NCI-H2081 (cell line): Measurements from ENCODE around the gene ZBTB44.
A peak's percentile ranks its signal among the peaks of the same experiment; 100 is the strongest.

ENCODE experiments used
- DNase-seq, 2 experiments: peaks; one replicate each; lab custom pipeline; 2025; lab: John Stamatoyannopoulos, UW

Gene ZBTB44

DNA sequence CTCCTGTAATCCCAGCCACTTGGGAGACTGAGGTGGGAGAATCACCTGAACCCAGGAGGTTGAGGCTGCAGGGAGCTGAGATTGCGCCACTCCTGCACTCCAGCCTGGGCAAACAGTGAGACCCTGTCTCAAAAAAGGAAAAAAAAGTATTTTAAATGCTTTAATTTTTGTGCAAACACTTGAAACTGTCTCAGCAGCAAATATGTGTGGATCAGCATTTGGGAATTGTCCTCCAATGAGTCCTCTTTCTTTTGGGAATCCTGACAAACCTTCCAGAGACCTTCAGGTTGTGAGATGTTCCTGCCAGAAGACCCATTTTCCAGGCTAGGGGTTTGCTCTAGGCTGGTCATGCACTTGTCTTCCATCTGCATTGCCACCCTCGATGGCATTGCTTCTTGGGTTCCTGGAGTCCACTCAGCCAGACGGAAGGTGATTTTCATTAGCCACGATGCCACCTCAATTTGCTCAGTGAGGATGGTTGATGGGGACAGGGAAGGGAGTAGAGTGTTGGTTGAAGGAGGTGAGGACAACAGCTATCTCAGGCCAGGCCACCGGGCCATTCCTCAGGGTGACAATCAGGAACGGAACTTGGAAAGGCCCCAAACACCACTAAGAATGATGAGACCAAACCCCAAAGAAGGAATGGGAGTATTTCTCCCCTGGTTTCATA lies 99.7 kb downstream of the ZBTB44 start:
- no peak for DNase-seq

DNA sequence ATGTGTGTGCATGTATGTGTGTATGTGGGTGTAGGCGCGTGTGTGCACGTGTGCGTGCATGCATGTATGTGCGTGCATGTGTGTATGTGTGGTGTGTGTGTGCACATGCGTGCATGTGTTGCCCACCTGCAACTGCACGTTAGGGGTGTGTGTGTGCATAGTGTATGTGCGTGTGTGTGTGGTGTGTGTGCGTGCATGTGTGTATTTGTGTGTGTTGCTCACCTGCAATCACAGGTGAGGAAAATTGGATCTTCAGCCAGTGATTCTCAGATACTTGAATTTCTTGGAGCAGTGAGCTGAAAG lies 100.8 kb downstream of the ZBTB44 start:
- DNase-seq = no peak

DNA sequence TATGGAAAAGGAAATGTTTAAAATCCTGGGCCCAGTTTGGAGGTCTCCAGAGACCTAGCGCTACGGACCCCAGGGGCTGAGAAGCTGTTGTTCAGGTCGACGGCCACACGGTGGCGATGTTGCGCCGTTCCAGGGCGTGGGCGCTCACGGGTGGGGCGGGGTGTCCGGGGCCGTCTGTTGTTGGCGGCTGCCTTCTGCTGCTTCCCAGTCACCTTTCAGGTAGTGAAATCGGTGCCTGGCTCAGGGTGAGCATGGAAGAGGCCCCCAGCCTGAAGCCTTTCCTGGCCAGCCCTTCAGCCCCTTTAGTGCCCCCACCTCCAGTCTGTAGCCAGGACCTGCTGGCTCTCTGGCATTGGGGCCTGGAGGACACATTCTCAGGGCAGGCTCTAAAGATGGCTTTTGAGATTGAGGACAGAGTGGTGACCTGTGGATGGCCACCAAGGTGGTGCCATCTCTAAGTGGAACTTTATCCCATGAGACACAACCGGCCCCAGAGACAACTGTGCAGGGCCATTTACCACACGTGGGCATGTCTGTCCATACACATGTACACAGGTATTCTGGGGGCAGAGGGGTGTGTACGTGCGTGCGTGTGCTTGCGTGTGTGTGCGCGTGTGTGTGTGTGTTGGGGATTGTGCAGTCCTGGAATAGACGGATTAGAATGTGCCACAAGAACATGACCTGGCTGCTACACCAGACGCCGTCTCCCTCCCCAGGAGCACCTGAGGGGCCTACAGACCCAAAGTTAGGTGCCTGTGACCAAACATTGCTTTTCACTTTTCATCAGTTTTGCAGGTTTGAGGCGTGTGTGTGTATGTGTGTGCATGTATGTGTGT lies 101.4 kb downstream of the ZBTB44 start:
- DNase-seq = peak; percentile 48 to 56

- no peak for DNase-seq
Observed at GRCh38 chr11:130212431-130212961, 102.2 kb downstream of the ZBTB44 start.

- no peak for DNase-seq
Observed at GRCh38 chr11:130211781-130212401, 102.8 kb downstream of the ZBTB44 start.

DNA sequence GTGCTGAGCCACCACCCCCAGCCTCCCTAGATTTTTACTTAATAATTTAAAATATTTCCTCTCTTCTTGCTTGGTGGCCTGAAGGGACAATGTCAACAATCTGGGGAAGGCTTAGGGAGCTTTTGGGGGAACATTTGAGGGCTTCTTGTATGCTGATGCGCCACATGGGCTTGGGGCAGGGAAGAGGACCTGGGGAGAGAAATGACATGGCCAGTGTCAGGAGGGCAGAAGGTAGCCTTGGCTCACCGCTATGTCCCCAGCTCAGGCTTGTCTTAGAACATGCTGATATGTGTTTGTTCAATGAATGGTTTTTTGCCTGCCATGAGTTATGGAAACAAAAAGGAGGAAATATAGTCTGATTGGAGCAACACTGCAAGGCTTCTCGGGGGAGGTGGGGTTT lies 103.6 kb downstream of the ZBTB44 start:
- DNase-seq = no peak

DNA sequence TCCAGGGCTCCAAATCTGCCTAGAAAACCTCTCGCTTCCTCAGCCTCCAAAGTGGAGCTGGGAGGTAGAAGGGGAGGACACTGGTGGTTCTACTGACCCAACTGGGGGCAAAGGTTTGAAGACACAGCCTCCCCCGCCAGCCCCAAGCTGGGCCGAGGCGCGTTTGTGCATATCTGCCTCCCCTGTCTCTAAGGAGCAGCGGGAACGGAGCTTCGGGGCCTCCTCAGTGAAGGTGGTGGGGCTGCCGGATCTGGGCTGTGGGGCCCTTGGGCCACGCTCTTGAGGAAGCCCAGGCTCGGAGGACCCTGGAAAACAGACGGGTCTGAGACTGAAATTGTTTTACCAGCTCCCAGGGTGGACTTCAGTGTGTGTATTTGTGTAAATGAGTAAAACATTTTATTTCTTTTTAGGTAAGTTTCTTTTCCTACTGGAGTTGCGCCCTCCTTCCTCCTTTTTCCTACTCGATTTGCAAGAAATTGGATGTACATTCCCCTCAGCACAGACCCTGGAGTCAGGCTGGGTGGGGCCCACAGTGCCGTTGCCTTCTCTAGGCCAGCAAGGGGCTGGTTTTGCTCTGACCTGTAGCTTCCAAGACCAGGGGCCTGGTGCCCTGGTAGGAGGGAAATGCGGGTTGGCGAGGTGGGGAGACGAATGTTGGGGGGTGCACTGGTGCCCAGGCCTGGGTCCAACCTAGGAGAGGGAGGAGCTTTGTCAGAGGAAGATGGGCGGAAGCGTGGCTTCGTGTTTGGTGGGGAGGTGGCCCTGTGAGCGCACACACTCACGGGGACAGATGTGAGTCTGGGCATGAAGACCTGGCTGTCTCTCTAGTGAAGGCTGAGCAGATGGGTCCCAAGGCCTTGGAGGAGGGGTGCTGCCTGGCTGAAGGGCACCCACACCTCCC lies 104.5 kb downstream of the ZBTB44 start:
- no peak for DNase-seq

GRCh38 chr11:130209128-130209932 lies 105.4 kb downstream of the ZBTB44 start:
- no peak for DNase-seq

- DNase-seq = no peak
Observed at GRCh38 chr11:130208241-130209127, 106.2 kb downstream of the ZBTB44 start.

DNA sequence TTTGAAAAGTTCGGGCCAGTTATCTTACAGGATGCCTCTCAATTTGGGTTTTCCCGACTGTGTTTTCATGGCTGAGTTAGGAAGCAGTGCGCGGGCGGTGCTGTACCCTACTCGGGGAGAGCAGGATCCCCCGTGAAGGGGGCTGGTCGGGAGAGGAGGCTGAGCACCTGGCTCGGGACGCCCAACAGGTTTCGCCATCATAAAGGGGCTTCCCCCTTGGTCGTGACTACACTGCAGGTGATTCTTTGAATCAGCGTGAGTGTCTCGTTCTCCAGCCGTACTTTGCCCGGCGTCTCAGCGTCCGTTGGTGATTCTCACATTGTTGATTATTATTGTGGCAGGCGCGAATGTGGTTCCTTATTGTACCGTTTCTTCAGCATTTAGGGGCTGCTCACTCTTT lies 108.6 kb downstream of the ZBTB44 start:
- DNase-seq = no peak

GRCh38 chr11:130204703-130205095 lies 110.0 kb downstream of the ZBTB44 start:
- no peak for DNase-seq

- no peak for DNase-seq
Observed at GRCh38 chr11:130203766-130204702, 110.7 kb downstream of the ZBTB44 start.

DNA sequence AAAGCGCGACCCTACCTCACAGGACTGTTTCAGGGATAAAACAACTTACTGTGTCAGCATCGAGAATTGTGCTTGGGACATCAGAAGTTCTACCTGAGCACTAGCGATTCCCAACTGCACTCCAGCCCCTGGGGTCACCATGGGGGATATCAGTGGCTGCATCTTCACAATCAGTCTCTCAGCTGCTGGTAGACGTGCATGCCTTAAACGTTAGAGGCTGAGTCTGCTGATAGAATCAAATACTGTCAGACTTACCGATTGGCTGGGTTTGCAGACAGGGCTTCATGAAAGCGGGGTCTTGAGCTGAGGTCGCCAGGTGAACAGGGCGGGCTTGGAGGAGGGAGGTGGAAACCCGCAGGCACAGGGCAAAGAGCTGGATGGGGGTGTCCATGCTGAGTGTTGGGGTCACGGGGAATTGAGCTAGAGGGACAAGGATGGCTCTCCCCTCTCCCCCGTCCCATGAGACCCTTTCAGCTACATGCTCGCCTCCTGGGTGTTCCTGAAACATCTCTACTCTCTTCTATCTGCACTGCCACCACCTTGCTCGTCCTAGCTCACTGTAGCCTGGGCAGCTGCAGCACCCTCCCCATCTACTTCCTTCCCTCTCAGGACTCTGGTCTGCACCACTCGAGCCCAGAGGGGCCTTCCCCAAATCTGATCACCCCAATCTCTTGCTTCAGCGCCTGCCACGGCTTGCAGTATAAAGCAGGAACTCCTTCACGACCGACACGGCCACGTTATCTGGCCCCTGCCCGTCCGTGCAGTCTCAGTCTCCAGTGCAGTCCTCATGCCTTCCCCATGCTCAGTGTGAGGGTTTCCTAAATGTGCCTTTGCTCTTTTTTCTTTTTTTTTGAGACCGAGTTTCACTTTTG lies 111.7 kb downstream of the ZBTB44 start:
- no peak for DNase-seq

DNA sequence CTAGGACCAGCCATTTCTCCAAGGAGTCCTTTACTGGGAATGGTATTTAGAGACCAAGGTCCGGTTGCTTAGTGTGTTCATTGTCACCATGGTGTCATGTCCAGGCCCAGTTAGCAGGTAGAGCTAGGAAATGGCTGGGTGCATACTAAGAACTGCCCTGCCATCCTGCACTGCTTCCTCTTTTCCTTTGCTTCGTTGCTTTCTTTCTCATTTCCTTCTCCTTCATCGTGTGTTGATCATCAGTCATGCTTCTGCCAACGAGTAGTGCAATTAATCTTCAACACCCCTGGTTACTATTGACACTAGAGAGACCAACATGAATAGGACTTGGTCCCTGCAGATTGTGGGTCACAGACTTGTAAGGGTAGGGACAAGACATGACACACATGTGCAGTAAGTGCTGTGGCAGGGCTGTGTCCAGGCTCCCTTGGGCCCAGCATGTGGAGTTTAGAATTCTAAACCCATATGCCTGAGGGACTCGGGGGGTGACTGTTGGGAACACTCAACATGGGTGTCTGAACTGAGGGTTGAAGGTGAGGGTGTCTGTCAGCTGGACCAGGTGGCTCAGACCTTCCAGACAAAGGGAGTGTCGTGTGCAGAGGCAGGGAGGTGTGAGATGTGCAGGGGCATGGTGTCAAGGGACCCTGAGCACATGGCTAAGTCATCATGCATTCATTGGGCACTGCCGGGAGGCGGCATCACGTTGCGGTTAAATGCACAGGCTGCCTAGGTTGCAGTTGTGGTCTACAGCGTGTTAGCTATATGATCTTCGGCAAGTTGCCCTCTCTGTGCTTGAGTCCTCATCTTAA lies 112.5 kb downstream of the ZBTB44 start:
- DNase-seq = no peak

DNA sequence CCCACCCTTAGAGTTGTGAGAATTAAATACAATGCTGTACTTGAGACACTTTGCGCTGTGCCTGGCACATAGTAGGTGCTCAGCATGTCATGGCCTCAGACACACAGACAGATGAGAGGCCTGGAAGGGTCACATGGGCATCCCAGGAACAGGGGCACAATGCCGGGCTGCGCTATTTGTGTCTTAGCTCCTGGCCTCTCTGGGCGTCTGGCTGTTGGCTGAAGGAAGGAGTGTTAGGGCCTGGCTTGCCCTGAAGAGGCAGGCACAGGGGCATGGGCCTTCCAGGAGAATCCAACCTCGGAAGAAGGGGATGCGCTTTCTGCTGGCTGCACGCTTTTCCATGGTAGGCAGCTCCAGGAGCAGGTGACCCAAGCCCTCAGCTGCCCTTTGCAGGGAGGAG lies 113.7 kb downstream of the ZBTB44 start:
- no peak for DNase-seq

DNA sequence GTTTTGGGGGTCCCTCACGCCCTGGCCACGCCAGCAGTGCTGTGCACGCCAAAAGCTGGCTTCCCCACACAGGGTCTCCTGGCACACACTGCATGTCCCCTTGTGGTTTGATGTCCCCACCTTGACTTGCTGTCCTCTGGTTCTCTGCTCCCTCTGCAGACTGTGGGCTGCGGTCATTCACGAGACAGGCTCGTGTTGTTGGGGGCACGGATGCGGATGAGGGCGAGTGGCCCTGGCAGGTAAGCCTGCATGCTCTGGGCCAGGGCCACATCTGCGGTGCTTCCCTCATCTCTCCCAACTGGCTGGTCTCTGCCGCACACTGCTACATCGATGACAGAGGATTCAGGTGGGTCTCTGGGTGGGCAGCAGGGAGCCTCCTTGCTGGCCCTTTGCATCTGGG lies 114.9 kb downstream of the ZBTB44 start:
- no peak for DNase-seq

DNA sequence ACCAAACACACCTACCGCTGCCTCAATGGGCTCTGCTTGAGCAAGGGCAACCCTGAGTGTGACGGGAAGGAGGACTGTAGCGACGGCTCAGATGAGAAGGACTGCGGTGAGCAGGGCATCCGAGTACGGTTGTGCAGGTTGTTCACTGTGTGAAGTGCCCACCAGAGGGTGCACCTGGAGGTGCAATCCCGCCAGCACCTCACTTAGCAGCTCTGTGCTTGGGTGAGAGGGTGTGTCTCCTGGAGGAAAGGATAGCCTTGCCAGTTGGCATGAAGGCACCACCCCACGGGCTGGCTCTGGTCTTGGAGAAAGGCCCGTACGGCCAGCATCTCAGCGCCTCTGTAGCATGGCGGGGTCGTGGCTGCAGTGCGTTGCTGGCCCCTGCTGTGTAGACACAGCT lies 115.8 kb downstream of the ZBTB44 start:
- DNase-seq = no peak
